T-helper 1 cell treated with Interleukin-12 subunit alpha and Interleukin-12 subunit beta and Interleukin-4 antibody, amounts not matched to agents 30 ng/mL and 1 ng/mL, for 36 hours (primary cell): Measurements from ENCODE around the gene CDC42EP5. TPM values are rescaled to one million over a fixed set of nuclear protein-coding genes. Genes with fewer than 3 reads are reported as not detected.

Experiments used
- intact Hi-C: fragments of 100-400 bp; cut with micrococcal nuclease; formaldehyde crosslinking; loops from one replicate; pipeline ENCODE4 v1.15.1; 2024
- total RNA-seq: library from RNA; stranded (reverse); gene quantifications from 2 replicates; pipeline ENCODE4 v1.2.3, GENCODE V29; 2022

Gene CDC42EP5
- total RNA-seq, 1 donor from 2014 or later, result not detected

- intact Hi-C loops, result no loop called here
Measured at GRCh38 chr19:54429176-54429495, 44.0 kb downstream of the CDC42EP5 start.

DNA sequence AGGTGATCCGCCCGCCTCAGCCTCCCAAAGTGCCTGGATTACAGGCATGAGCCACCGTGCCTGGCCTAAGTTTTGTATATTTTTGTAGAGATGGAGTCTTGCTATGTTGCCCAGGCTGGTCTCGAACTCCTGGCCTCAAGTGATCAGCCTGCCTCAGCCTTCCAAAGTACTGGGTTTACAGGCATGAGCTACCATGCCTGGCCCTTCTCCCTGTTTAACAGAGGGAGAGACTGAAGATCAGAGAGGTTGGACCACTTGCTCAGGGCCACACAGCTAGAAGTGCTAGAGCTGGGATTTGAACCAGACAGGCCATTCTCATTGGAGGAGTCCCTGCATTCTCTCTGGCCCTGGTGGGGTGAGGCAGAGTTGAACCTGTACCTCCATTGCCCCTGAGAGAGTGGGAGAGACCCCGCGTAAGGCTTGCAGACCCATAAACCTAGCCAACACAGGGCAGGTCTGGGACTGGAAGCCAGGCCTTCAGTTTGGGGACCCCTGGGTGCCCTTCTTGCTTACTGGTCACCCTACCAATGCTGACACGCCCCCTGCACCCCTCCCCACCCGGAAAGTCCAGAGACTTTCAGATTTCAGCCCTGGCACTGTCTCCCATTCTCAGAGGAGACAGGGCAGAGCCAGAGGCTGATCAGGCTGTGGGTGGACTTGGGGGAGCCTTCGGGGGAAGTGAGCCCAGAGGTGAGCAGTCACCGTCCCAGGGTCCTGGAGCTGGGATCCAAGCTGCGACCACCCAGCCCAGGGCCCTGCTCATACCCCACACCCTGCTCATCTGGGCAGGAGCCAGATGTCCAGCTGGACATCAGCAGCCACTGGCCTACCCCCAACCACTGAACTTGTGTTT is 44.5 kb downstream of the CDC42EP5 start:
- intact Hi-C loops, result no loop called here

DNA sequence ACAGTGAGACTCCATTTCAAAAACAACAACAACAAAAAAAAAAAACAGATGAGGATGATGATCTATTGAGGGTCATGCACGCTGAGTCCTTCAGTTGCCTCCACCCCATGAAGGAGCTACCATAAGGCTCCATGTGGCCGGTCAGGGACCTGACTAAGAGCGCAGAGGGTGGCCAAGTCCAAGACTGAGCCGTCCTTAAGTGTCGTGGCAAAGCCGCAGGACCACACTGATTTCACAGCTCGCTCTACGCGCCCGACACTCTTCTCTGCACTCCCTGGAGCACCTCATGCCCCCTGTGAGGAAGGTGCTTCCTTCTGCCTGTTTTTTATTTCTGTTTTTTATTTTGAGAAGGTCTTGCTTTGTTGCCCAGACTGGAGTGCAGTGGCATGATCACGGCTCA is 45.5 kb downstream of the CDC42EP5 start:
- intact Hi-C loops, result no loop called here

- intact Hi-C loops, result no loop called here
Measured at GRCh38 chr19:54426291-54426931, 46.7 kb downstream of the CDC42EP5 start.

- intact Hi-C loops, result no loop called here
Measured at GRCh38 chr19:54425382-54425723, 47.7 kb downstream of the CDC42EP5 start.

GRCh38 chr19:54424660-54425381 is 48.3 kb downstream of the CDC42EP5 start:
- intact Hi-C loops, result no loop called here

GRCh38 chr19:54424201-54424600 is 48.9 kb downstream of the CDC42EP5 start:
- intact Hi-C loops, result no loop called here

DNA sequence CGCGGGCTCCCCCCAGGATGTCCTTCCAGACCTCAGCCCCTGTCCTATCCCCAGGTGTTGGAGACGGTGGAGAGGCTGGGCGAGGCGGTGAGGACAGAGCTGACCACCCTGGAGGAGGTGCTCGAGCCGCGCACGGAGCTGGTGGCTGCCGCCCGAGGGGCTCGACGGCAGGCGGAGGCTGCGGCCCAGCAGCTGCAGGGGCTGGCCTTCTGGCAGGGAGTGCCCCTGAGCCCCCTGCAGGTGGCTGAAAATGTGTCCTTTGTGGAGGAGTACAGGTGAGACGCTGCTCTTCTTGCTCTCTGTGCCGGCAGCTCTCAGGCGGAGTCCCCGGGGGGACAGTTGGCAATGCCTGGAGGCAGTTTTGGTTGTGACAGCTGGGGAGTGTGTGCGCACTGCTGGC is 51.0 kb downstream of the CDC42EP5 start:
- intact Hi-C loops, result no loop called here

GRCh38 chr19:54421521-54421920 is 51.6 kb downstream of the CDC42EP5 start:
- intact Hi-C loops, result no loop called here

DNA sequence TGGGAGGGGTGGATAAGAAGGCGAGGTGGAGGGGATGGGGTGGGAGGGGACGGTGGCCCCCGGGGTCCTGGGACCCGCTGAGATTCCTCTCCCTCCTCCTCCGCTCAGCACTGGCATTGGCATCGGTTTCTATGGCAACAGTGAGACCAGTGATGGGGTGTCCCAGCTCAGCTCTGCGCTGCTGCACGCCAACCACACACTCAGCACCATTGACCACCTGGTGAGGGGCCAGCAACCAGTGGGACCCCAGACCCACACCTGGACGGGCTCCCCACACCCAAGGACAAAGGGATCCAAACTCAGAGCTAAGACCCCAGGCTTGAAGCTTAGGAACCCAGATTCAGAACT is 52.0 kb downstream of the CDC42EP5 start:
- intact Hi-C loops, result no loop called here

GRCh38 chr19:54420383-54421168 is 52.5 kb downstream of the CDC42EP5 start:
- intact Hi-C loops, result no loop called here

GRCh38 chr19:54420068-54420382 is 53.1 kb downstream of the CDC42EP5 start:
- intact Hi-C loops, result no loop called here

GRCh38 chr19:54418930-54419800 is 53.9 kb downstream of the CDC42EP5 start:
- intact Hi-C loops, result no loop called here

DNA sequence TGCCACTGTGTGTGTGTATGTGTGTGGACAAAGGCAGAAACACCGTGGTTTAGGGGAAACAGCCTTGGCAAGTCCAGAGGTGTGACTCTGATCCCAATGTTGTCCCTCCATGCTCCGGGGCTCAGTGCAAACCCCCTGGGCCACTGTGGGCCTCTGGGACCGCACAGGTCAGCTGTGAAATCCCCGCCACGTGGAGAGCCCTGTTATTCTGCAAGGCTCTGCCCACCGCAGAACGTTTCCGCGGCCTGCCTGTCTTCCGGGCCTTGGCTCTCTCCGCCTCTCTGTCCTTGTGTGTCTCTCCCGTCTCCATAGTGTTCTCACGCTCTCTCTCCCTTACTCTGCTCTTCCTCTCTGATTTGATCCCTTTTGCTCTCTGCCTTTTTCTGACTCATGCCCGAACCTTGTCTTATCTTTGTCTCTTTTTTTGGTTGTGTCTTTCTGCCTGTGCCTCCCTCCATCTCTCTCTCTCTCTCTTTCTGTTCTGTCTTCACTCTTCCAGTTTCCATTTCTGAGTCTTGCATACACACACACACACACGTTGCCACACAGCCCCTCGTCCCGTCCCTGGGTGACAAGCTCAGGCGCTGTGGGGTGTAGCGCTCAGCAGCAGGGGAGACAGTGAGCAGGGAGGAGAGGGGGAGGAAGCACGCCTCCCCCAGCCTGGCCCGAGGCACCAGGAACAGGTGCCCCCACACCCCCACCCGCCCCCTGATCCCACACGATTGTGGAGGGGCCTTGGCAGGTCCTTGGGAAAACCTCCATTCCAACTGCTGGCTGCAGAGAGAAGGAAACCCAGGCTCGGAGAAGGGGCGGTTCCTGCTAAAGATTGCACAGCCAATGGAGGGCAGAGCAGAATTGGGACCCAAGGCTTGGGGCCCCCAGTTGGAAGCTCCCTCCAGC is 54.8 kb downstream of the CDC42EP5 start:
- intact Hi-C loops, result no loop called here

GRCh38 chr19:54416695-54417491 is 56.2 kb downstream of the CDC42EP5 start:
- intact Hi-C loops, result no loop called here

GRCh38 chr19:54415901-54416673 is 57.0 kb downstream of the CDC42EP5 start:
- intact Hi-C loops, result no loop called here

- intact Hi-C loops, result no loop called here
Measured at GRCh38 chr19:54415208-54415900, 57.7 kb downstream of the CDC42EP5 start, which contains the start of gene TTYH1. Gene TTYH1 (plus strand): TSS chr19:54415464. CDS start chr19:54415553, 89 bp downstream.
